Inferior parietal cortex (tissue), 1 donor: ENCODE results near the gene CCDC14.
"Not testable (repeated sequence)": the region's sequence is repeated elsewhere in the genome, so short reads cannot be mapped to it uniquely, and the experiment has no call there.

ENCODE experiments used
- DNase-seq: peaks from one replicate; pipeline ENCODE4 v3.0.0-alpha.2; 2016; ENCODE audit errors: extremely low spot score

Gene CCDC14

DNA sequence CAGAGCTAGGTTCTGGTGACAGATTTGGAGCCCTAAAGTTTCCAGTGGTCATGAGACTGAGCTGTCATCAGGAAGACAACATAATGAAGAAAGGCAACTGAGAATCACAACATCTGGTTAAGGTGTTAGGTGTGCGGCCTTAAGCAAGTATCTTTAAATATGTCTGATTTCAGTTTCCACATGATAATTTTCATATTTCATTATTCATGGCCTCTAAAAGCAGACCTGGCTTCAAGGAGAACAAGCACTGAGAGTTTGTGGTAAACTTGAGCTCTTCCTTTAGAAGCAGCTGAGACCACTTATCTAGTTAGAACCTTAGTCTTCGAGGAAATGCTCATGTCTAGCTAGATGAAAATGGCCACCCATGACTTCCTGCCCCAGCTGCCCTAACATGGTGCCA lies 51.2 kb downstream of the CCDC14 start:
- DNase-seq, result no peak

DNA sequence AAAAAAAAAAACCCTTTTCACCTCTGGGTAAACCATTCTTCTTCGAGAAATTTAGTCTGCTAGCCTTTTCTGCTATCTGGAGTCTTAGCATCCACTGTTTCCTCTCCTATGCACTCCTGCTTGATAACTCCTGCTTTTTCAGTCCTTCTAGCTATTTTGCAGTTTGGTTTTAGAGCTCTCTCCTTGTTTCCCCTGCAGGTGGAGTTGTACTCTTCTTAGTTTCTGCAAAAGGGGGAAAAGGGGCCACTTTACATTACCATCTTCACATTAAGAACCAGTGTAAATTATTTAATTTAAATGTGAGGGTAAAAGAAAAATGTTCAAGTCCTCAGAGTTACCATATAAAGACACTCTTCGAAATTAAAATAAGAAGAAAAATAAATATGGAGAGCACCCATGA lies 53.3 kb downstream of the CCDC14 start:
- no peak for DNase-seq

DNA sequence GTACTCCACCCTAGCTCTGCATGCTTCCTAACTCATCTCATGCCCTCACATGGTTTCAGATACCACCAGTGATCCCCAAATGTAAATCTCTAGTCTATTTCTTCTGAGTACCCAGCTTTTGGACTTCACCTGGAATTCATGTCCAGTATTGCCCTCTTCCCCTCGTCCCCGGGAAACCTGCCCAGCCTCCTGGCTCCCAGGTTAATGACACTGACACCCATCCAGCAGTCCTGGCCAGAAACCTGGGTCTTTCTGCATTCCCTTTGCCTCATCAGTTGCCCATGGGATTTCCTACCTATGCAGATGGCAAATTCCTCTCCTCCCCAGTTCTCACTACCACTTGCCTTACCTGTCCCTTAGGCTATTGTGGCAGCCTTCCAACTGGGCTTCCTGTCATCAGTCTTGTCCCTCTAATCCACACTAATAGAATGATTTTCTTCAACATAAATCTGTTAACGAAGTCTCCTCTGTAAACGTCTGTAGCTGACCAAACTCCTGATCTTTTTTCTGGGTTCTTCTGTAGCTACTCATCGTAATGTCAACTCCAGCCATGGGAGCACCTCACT lies 61.6 kb downstream of the CCDC14 start:
- DNase-seq, result no peak

DNA sequence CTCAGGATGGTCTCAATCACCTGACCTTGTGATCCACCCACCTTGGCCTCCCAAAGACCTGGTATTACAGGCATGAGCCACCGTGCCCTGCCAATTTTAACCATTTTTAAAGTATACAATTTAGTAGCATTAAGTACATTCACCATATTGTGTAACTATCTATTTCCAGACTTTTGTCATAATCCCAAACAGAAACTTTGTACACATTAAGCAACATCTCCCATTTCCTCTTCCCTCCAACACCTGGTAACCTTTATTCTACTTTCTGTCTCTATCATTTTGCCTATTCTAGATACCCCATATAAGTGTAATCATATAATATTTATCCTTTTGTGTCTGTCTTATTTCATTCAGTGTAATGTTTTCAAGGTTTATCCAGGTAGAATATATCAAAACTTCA lies 68.0 kb downstream of the CCDC14 start:
- no peak for DNase-seq

DNA sequence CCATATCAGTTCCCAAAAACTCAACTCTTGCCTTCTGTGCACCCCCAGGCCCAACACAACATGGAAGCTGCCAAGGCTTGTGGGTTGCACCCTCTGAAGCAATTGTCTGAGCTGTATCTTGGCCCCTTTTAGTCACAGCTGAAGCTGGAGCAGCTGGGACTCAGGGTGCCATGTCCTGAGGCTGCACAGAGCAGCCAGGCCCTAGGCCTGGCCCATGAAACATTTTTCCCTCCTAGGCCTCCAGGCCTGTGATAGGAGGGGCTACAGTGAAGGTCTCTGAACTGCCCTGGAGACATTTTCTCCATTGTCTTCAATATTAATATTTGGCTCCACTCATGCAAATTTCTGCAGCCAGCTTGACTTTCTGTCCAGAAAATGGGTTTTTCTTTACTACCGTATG lies 68.8 kb downstream of the CCDC14 start:
- DNase-seq, result no peak

DNA sequence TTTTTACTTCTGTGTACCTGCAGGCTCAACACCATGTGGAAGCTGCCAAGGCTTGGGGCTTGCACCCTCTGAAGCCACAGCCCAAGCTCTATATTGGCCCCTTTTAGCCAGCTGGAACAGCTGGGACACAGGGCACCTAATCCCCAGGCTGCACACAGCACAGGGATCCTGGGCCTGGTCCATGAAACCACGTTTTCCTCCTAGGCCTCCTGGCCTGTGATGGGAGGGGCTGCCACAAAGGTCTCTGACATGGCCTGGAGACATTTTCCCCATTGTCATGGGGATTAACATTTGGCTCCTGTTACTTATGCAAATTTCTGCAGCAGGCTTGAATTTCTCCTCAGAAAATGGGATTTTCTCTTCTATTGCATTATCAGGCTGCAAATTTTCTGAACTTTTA lies 70.0 kb downstream of the CCDC14 start:
- not testable (repeated sequence) for DNase-seq

DNA sequence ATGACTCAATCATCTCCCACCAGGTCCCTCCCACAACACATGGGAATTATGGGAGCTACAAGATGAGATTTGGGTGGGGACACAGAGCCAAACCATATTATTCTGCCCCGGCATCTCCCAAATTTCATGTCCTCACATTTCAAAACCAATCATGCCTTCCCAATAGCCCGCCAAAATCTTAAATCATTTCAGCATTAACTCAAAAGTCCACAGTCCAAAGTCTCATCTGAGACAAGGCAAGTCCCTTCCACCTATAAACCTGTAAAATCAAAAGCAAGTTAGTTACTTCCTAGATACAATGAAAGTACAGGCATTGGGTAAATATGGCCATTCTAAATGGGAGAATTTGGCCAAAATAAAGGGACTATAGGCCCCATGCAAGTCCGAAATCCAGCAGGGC lies 70.9 kb downstream of the CCDC14 start:
- not testable (repeated sequence) for DNase-seq

DNA sequence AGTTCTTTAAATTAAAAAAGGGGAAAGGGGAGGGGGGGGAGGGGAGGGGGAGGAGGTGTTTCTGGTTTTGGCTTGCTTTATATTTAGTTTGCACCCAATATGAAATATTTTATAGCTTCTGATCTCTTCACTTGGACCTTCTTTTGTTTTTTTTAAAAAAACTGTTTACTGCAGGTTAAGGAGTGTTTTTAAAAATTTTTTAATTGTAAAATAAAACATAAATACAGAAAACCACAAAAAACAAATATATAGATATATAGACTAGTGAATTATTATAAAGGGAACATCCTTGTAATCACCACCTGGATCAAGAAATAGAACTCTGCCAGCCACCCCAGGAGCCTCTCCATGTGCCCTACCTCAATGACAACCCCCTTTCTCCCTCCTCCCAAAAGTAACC lies 76.0 kb downstream of the CCDC14 start:
- no peak for DNase-seq

DNA sequence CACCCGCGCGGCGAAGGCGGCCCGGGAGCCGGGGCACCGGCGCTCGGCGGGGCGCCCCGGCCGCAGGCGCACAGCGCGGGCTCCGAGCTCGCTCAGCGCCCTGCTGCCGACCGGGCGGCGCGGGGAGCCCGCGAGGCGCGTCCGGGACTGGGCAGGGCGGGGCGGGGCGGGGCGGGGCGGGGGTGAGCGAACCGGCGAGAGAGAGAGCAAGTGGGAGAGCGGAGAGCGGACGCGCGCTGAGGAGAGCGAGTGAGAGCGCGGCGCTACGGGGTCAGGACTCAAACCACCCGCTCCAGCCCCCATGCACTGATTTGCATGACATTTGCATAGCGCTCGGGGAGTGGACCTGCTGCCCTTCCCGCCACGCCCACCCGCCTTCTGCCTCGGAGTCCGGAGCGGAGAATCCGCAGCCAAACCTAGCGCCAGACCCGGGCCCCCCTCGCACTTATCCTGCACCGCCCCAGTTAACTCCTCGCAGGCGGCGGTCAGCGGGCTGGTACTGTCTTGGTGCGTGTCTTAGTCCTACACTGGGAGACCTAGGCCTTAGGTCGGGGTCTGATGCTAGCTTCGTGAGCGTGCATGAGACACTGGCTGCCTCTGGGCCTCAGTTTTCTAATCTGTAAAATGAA lies 76.7 kb downstream of the CCDC14 start, which contains the start of gene MYLK:
MYLK (minus strand) TSS at position 130 of the 629 bp plus-strand sequence. CDS start 90,491 bp downstream, outside the sequence.
- DNase-seq, result no peak

DNA sequence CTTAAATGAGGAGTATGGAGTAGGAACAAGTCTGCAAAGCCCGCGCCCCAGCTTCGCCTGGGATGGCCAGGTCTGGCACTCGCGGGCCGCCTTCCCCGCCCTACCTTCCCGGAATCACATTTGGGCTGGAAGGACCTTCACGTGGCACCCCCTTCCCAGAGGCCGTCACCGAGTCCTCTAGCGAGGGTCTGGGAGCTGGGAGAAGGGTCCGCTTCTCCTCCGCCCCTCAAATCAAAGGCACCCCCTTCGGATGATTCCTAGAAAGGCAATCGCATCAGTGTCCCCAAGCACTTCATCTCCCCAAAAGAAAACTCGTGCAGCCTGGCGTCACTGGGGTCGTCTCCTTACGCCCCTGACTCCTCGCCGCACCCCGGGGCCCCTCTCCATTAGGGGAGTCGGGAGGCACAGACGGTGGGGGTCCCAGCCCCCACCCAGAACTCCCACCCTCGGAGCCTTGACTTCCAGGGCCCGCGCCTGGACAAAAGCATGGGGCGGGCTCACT lies 77.3 kb downstream of the CCDC14 start:
- no peak for DNase-seq

DNA sequence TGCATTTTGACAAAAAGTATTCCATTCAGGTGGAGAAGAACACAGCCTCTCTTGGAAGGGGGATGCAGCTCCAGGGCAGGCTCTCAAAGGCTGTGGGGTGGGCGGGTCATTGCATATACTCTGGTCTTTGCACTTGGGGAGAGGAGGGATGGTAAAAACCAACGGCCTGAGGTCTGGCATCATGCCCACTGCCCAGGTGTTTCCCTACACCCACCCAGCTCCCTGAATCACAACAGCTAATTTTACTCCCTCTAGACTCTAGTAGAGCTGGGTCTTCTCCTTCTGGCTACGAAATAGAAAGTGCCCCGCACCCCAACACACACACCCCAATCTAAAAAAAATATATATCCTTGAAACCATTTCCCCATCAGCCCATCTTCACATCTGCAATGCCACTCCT lies 77.9 kb downstream of the CCDC14 start:
- no peak for DNase-seq

DNA sequence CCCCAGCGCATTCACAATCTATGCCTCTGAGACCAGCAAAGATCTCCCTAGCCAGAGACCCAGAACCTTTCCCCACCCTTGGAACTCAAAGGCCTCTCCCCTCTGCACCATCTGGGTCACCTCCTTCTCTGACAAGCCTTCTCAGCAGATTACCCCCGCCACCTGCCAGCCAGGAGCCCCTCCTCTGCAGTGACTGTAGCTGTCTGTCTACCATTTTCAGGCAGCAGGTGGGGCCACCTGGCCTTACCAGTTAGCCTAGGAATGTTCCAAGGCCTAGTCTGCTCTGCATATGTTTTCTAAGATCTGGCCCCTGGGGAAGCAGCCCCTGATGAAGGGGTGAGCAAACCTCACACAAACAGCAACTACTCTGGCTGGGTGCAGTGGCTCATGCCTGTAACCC lies 79.3 kb downstream of the CCDC14 start:
- DNase-seq, result no peak

DNA sequence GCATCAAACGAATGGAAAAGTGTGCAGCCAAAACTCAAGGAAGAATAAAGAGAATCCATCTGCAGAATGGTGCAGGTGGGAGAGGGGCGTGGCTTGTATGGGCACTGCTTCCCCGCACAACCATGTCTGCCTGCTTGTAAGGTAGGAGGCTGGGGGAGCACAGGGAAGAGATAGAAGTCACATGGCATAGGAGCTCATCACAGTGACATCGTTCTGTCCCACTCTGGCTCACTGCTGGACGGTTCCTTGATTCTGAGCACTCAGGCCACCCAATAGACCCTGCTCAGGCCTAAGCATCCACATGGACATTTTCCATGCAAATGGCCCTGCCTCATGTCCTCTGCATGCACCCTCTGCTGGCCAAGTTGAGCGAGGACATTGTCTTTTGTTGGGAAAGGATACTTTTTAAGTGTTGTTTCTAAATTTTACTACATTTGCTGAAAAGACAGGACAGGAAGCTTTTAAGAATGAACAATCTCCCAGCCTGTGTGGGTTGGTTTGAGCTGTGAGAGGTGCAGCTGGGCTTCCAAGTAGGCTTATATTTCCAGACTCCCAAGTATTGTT lies 79.9 kb downstream of the CCDC14 start:
- DNase-seq, result peak; percentile 22

DNA sequence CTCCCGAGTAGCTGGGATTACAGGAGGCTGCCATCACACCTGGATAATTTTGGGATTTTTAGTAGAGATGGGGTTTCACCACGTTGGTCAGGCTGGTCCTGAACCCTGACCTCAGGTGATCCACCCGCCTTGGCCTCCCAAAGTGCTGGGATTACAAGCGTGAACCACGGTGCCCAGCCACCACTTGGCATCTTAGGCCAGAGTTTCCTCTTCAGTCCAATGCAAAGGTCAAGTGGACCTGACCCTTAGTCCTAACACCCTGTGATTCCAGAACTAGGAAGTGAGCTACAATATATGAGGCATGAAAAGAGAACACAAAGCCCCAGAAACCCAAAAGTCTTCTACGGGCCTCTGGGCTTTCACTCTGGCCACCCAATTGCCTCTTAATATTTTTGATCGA lies 82.2 kb downstream of the CCDC14 start:
- DNase-seq, result no peak

DNA sequence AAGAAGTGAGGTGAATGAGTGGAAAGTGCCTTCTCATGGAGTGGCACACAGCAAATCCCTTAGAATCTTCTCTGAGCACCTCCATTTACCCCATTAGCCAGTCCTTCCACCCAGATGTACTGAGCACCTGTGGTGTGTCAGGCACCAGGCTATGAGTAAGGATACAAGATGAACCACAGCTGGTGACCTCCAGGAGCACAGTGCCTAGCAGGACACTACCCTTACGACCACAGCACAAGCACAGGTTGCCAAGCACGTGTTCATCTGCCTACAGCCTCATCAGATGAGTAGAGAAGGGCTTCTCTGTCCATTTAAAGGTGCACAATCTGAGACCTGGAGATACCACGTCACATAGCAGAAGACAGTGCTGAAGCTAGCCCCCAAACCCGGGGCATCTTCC lies 83.1 kb downstream of the CCDC14 start:
- no peak for DNase-seq

DNA sequence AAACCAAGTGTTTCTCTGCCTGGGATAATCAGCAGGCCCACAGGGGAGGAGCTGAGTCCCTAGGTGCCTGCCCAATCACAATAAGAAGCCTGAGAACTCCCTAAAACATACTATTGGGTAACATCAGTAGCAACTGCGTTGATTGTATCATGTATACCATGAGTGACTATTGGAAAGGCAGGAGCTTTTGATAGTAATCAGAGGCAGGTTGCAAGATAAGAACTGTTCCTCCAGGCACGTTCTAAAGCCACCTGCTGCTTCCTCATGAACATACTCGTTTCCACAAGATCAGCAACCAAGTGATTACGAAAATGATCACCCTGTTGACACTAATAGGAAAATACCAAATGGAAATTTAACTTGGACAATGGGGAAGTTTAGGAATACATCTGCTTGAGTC lies 83.6 kb downstream of the CCDC14 start:
- no peak for DNase-seq

DNA sequence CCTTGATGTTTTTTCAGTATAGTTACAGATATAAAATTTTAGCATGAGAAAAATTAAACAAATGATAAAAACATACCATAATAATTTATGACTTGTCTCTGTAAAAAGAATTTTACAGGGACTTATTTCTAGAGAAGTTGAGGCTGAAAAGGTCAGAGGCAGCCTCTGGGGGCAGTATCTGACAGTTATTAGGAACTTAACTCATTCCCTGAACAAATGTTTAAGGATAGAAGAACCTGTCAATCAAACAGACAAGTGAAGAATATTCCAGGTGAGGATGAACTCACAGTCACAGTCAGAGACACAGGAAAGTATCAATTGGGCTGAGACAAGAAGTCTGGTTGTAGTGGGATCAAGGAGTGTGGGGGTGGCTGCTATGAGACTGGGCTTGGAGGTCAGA lies 84.2 kb downstream of the CCDC14 start:
- no peak for DNase-seq

DNA sequence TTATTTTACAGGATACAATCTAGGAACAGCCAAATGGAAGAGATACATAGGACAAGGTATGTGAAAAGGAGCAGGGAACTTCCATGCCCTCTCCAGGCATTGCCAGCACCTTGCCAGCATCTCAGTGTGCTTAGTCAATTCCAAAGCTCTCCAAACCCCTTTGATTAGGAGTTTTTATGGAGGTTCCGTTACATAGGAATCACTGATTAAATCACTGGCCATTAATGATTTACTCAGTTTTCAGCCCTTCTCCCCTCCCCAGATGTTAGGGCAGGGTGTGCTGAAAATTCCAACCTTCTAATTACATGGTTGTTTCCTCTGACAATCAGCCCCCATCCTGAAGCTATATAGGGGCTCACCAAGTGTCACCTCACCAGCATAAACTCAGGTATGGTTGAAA lies 88.4 kb downstream of the CCDC14 start:
- DNase-seq, result no peak

DNA sequence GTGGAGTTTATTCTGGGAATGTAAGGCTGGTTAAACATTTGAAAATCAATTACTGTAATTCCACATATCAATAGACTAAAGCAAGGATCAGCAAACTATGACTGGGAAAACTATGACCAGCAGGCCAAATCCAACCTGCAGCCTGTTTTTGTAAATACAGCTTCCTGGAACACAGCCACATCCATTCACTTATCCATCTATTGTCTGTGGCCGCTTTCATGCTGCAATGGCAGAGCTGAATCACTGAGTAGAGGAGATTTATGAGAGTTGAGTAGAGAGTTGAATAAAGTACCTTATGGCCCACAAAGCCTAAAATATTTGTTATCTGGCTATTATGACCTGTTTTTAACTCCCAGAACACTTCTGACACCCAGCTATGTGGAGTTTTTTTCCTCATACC lies 89.1 kb downstream of the CCDC14 start:
- no peak for DNase-seq

DNA sequence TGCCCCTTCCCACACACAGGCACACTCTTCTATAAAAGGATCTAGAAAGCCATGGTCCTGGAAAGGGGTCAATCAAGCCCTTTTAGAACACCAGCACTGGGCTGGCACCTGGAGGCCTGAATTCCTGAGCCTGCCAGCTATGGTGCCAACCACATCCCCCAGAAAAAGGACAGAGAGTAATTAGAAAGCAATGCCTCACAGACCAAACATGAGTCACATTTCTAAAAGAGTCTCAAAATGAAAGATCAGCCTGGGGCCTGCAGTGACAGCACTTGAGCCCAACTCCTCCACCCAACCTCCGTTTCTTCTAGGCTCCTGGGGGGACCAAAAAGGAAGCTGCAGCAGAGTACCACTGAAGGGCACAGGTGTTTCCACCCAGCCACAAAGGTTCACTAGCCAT lies 91.0 kb downstream of the CCDC14 start:
- DNase-seq, result no peak

DNA sequence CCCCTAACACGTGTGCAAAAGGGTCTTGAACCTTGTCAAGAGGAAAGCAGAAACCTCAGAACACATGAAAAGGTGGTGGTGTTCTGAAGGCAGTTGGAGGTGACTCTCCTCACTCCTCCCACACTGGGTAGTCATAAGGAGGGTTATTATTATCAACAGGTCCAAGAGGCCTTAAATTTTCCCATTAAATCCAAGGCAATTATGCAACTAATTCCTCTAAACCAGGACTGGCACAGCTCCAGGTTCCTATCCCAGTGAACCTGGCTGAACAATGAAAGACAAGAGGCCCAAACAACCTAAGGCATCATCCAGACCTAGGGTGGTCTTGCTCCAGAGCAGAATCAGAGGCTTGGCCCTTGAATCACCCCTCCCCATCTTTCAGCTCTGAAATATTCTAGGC lies 91.9 kb downstream of the CCDC14 start:
- DNase-seq, result no peak

DNA sequence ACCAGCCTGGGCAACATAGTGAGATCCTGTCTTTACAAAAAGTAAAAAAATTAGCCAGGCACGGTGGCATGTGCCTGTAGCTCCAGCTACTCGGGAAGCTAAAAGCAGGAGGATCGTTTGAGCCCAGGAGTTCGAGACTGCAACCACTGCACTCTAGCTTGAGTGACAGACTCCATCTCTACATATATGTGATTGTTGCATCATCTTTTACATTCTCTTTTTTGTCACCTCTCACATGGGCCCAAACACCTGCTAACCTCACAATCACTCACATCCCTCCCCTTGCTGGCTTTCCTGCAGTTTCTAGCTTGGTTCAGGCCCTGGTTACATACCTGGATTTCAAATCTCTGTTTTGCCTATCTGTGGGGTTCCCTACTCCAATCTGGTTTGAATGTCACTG lies 96.3 kb downstream of the CCDC14 start:
- no peak for DNase-seq
